K562 (cell line): ENCODE results near the gene JPH3. TPM values are rescaled to one million over a fixed set of nuclear protein-coding genes. Genes with fewer than 3 reads are reported as not detected.

Source experiments
- DMBX1 ChIP-seq: fragments of 250-450 bp; sonication (Bioruptor Pico); IDR thresholded peaks from 2 replicates; pipeline ENCODE4 v1.8.0; 2022; ENCODE audit warnings: inconsistent platforms, mild to moderate bottlenecking, moderate library complexity, borderline replicate concordance
- EHMT2 ChIP-seq: fragments of 450-650 bp; IDR thresholded peaks from 2 replicates; pipeline ENCODE4 v1.6.1; 2018; ENCODE audit warnings: antibody characterized with exemption
- HMG20B ChIP-seq: fragments of 250-450 bp; sonication (Bioruptor Pico); IDR thresholded peaks from 2 replicates; pipeline ENCODE4 v1.5.0; 2021; ENCODE audit warnings: mild to moderate bottlenecking
- KAT2B ChIP-seq: IDR thresholded peaks from one replicate; pipeline ENCODE4 v1.6.1; 2012; ENCODE audit warnings: low read depth, mild to moderate bottlenecking, control low read depth, inconsistent platforms, low read length, moderate library complexity
- MAZ ChIP-seq, 2 experiments: fragments of 450-650 bp in 1 of 2; sonication (generic) in 1 of 2; formaldehyde crosslinking; IDR thresholded peaks in 1 of 2; conservative IDR thresholded peaks in 1 of 2; 2 replicates each; pipeline versions ENCODE4 v1.4.0 to v1.5.0; 2020; ENCODE audit warnings: mild to moderate bottlenecking in 1 of 2, missing genetic modification reagents in 1 of 2
- MIER1 ChIP-seq: fragments of 450-650 bp; IDR thresholded peaks from 2 replicates; pipeline ENCODE4 v1.6.1; 2016; ENCODE audit warnings: antibody characterized with exemption, mild to moderate bottlenecking, low read depth
- NCOA1 ChIP-seq: fragments of 450-650 bp; IDR thresholded peaks from 2 replicates; pipeline ENCODE4 v1.6.1; 2016; ENCODE audit warnings: low read depth
- PRMT5 ChIP-seq: sonication (generic); formaldehyde crosslinking; IDR thresholded peaks from 2 replicates; pipeline ENCODE4 v1.5.0; 2020; ENCODE audit warnings: missing genetic modification reagents
- PYGO2 ChIP-seq: fragments of 450-650 bp; IDR thresholded peaks from 2 replicates; pipeline ENCODE4 v1.6.1; 2016; ENCODE audit warnings: mild to moderate bottlenecking, missing genetic modification characterization, moderate library complexity, missing compliant biosample characterization
- RCOR1 ChIP-seq, 2 experiments: IDR thresholded peaks; 2 replicates each; pipeline ENCODE4 v1.6.1; 2012; ENCODE audit warnings: low read depth in 2 of 2, low read length in 2 of 2, borderline replicate concordance in 1 of 2, improper control_type of control experiment in 1 of 2
- SIN3A ChIP-seq, 2 experiments: fragments of 150-350 bp in 1 of 2; IDR thresholded peaks; 2 replicates each; pipeline ENCODE4 v1.6.1; 2011 to 2016; ENCODE audit warnings: borderline replicate concordance in 2 of 2, low read depth in 2 of 2, low read length in 2 of 2, mild to moderate bottlenecking in 2 of 2, moderate library complexity in 2 of 2; ENCODE audit not compliant: control insufficient read depth in 1 of 2
- SP1 ChIP-seq: sonication (generic); formaldehyde crosslinking; IDR thresholded peaks from 2 replicates; pipeline ENCODE4 v1.8.1; 2022; ENCODE audit warnings: mild to moderate bottlenecking, missing genetic modification reagents
- SRF ChIP-seq, 2 experiments: fragments of 250-450, 450-650 bp in 1 of 2; sonication (Bioruptor Pico) in 1 of 2; sonication (generic) in 1 of 2; formaldehyde crosslinking; IDR thresholded peaks; 2 replicates each; pipeline versions ENCODE4 v1.5.0 to v1.5.1; 2020 to 2022; ENCODE audit warnings: mild to moderate bottlenecking in 1 of 2, missing genetic modification reagents in 1 of 2
- TEAD1 ChIP-seq, 2 experiments: fragments of 450-650 bp in 1 of 2; sonication (generic) in 1 of 2; formaldehyde crosslinking; IDR thresholded peaks; 2 replicates each; pipeline versions ENCODE4 v1.4.0 to v1.8.0; 2020 to 2022; ENCODE audit warnings: mild to moderate bottlenecking in 2 of 2, missing genetic modification reagents in 1 of 2
- ZNF232 ChIP-seq: sonication (generic); formaldehyde crosslinking; IDR thresholded peaks from 2 replicates; pipeline ENCODE4 v1.8.0; 2022; ENCODE audit warnings: mild to moderate bottlenecking, missing genetic modification reagents
- ZNF766 ChIP-seq: fragments of 200-800 bp; sonication (Bioruptor generic); conservative IDR thresholded peaks from 2 replicates; pipeline ENCODE4 v1.6.1; 2016; ENCODE audit warnings: missing genetic modification characterization, missing compliant biosample characterization
- polyA plus RNA-seq, 8 experiments: library from polyadenylated mRNA; depleted of rRNA in 4 of 8; stranded (reverse) in 5 of 8; unstranded in 3 of 8; fragments of >200 nt; fragmentation: Nextera tagmentation in 2 of 8; fragmentation: Illumina TruSeq in 1 of 8; extraction: Ambion mirVana in 2 of 8; extraction: Trizol in 1 of 8; gene quantifications; 2 replicates each; pipeline versions ENCODE4 v1.2.1 to v1.2.3, GENCODE V29; 2011 to 2014; ENCODE audit warnings: inconsistent platforms in 1 of 8, missing spikeins in 1 of 8
- total RNA-seq, 7 experiments: library from RNA; depleted of rRNA in 6 of 7; stranded (reverse); fragments of >200 nt in 6 of 7; fragmentation: Illumina TruSeq in 2 of 7; extraction: Trizol in 2 of 7; gene quantifications; 2 replicates each; pipeline versions ENCODE4 v1.2.1 to v1.2.3, GENCODE V29; 2011 to 2021; ENCODE audit warnings: low replicate concordance in 1 of 7
- TF ChIP-seq, protein P1 (sequence below): sonication (generic); formaldehyde crosslinking; IDR thresholded peaks from 2 replicates; pipeline ENCODE4 v1.8.0; 2022; ENCODE audit warnings: mild to moderate bottlenecking, missing genetic modification reagents
- TF ChIP-seq, protein P2 (sequence below): sonication (generic); formaldehyde crosslinking; IDR thresholded peaks from 2 replicates; pipeline ENCODE4 v1.5.0; 2020; ENCODE audit warnings: missing genetic modification reagents
- TF ChIP-seq, protein P3 (sequence below): sonication (generic); formaldehyde crosslinking; IDR thresholded peaks from 2 replicates; pipeline ENCODE4 v1.8.0; 2022; ENCODE audit warnings: missing genetic modification reagents, mild to moderate bottlenecking, moderate library complexity, borderline replicate concordance
- TF ChIP-seq, protein P4 (sequence below): sonication (generic); formaldehyde crosslinking; IDR thresholded peaks from 2 replicates; pipeline ENCODE4 v1.8.0; 2022; ENCODE audit warnings: missing genetic modification reagents, mild to moderate bottlenecking, borderline replicate concordance
- TF ChIP-seq, protein P5 (sequence below): fragments of 450-650 bp; IDR thresholded peaks from 2 replicates; pipeline ENCODE4 v1.6.1; 2016; ENCODE audit warnings: mild to moderate bottlenecking

The JPH3 gene
- total and polyA plus RNA-seq, 9 of the 15 experiments (the other 6 are each of a cell fraction or from before 2014, with no cell fraction given), result 0.01 TPM; not detected in 8

DNA sequence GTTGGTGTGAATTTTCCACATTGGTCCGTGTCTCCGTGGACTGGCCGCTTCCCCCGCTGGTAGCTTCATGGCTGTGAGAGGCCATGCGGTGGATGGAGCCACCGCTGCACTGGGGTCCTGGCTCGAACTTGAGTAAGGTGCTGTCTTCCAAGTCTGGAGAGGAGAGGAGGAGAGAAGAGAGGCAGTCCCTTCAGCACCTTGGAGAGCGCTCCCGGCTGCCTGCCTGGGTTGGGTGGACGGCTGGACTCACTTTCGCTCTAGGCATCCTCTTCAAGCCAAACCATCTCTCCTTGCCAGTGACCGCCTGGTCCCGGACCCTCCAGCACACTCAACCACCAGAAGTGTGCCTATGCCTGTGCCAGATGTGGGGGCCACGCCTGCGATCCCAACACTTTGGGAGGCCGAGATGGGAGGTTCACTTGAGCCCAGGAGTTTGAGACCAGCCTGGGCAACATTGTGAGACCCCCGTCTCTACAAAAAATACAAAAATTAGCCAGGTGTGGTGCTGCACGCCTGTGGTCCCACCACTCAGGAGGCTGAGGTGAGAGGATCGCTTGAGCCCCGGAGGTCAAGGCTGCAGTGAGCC lies 6.2 kb downstream of the JPH3 start (continued):
- peak; percentile 67; the same call in 1 of the 2 replicates for TF ChIP-seq ZNF766 (CRISPR knock-in tag)
- TF ChIP-seq PRMT5 (CRISPR knock-in tag), result peak; percentile 90
- 0 out of 2 replicates have a peak, but pooled peaks have one; percentile 12 for TF ChIP-seq PYGO2 (tag)
- peak in 1 of 2 experiments; percentile 61; a peak in 1 of 4 replicates for TF ChIP-seq RCOR1 (IDR thresholded peaks at IDR 0.05; ENCODE audit: borderline replicate concordance in 1 of 2, low read depth in 2 of 2, low read length in 2 of 2)
- TF ChIP-seq SIN3A (IDR thresholded peaks at IDR 0.05; ENCODE audit: borderline replicate concordance in 2 of 2, control insufficient read depth in 1 of 2, low read depth in 2 of 2, low read length in 2 of 2), result 0 out of 4 replicates have a peak, but pooled peaks of 1 of the 2 experiments have one; percentile 27
- peak; percentile 27 to 58; a peak in 2 of 4 replicates for TF ChIP-seq MAZ (CRISPR knock-in tag; conservative IDR thresholded peaks at IDR 0.05 in 1 of 2, IDR thresholded peaks at IDR 0.05 in 1 of 2)
- TF ChIP-seq ZNF232 (CRISPR knock-in tag), result 0 out of 2 replicates have a peak, but pooled peaks have one; percentile 53
- TF ChIP-seq TEAD1 (CRISPR knock-in tag; IDR thresholded peaks at IDR 0.05), result peak in 1 of 2 experiments; percentile 26; a peak in 1 of 4 replicates
- 0 out of 4 replicates have a peak, but pooled peaks of 1 of the 2 experiments have one; percentile 26 for TF ChIP-seq SRF (CRISPR knock-in tag; IDR thresholded peaks at IDR 0.05)
- TF ChIP-seq DMBX1 (CRISPR knock-in tag), result 0 out of 2 replicates have a peak, but pooled peaks have one; percentile 57
- peak; percentile 40; the same call in 1 of the 2 replicates for TF ChIP-seq NCOA1
- TF ChIP-seq, protein P1, sequence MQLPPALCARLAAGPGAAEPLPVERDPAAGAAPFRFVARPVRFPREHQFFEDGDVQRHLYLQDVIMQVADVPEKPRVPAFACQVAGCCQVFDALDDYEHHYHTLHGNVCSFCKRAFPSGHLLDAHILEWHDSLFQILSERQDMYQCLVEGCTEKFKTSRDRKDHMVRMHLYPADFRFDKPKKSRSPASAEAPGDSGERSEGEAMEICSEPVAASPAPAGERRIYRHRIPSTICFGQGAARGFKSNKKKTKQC (CRISPR knock-in tag), result peak; percentile 85; the same call in 1 of the 2 replicates
- peak; percentile 98 for TF ChIP-seq EHMT2
- TF ChIP-seq KAT2B, result no peak
- TF ChIP-seq MIER1, result peak; percentile 97
- no peak for TF ChIP-seq HMG20B (CRISPR knock-in tag)
- TF ChIP-seq, protein P2, sequence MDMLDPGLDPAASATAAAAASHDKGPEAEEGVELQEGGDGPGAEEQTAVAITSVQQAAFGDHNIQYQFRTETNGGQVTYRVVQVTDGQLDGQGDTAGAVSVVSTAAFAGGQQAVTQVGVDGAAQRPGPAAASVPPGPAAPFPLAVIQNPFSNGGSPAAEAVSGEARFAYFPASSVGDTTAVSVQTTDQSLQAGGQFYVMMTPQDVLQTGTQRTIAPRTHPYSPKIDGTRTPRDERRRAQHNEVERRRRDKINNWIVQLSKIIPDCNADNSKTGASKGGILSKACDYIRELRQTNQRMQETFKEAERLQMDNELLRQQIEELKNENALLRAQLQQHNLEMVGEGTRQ (CRISPR knock-in tag), result 0 out of 2 replicates have a peak, but pooled peaks have one; percentile 7
- TF ChIP-seq, protein P3, sequence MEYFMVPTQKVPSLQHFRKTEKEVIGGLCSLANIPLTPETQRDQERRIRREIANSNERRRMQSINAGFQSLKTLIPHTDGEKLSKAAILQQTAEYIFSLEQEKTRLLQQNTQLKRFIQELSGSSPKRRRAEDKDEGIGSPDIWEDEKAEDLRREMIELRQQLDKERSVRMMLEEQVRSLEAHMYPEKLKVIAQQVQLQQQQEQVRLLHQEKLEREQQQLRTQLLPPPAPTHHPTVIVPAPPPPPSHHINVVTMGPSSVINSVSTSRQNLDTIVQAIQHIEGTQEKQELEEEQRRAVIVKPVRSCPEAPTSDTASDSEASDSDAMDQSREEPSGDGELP (CRISPR knock-in tag), result peak; percentile 49; the same call in 1 of the 2 replicates
- no peak for TF ChIP-seq SP1 (CRISPR knock-in tag)
- TF ChIP-seq, protein P4, sequence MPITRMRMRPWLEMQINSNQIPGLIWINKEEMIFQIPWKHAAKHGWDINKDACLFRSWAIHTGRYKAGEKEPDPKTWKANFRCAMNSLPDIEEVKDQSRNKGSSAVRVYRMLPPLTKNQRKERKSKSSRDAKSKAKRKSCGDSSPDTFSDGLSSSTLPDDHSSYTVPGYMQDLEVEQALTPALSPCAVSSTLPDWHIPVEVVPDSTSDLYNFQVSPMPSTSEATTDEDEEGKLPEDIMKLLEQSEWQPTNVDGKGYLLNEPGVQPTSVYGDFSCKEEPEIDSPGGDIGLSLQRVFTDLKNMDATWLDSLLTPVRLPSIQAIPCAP (CRISPR knock-in tag), result no peak
- TF ChIP-seq, protein P5, sequence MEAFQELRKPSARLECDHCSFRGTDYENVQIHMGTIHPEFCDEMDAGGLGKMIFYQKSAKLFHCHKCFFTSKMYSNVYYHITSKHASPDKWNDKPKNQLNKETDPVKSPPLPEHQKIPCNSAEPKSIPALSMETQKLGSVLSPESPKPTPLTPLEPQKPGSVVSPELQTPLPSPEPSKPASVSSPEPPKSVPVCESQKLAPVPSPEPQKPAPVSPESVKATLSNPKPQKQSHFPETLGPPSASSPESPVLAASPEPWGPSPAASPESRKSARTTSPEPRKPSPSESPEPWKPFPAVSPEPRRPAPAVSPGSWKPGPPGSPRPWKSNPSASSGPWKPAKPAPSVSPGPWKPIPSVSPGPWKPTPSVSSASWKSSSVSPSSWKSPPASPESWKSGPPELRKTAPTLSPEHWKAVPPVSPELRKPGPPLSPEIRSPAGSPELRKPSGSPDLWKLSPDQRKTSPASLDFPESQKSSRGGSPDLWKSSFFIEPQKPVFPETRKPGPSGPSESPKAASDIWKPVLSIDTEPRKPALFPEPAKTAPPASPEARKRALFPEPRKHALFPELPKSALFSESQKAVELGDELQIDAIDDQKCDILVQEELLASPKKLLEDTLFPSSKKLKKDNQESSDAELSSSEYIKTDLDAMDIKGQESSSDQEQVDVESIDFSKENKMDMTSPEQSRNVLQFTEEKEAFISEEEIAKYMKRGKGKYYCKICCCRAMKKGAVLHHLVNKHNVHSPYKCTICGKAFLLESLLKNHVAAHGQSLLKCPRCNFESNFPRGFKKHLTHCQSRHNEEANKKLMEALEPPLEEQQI, result peak; percentile 22; the same call in 1 of the 2 replicates
